ENCODE results near the gene FERMT2. TPM values are rescaled to one million over a fixed set of nuclear protein-coding genes. Genes with fewer than 3 reads are reported as not detected.

Gene FERMT2
- polyA plus RNA-seq, 1 donor from 2014 or later = not detected

DNA sequence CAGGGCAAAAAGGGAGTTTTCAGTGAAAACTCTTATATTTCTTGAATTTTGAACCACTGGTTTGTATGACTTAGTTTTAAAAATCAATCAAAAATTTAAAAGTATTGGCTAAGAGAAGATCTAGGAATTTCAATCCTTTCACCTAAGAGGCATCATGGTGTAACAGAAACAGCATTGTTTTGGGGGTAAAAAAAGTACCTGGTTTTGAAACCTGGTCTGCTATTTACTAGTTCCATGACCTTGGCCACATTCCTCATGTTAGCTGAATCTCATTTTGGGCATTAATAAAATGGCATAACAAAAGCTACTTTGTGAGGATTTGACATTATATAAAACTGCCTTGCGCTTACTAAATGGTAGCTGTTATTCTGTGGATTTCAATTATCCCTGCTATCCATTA, 142.7 kb downstream of the FERMT2 start:
- no peaks in the 10 kb centered on the region for H3K4me1 Mint-ChIP-seq

More for the DNA sequence above, 142.7 kb downstream of the FERMT2 start:
- H3K36me3 Mint-ChIP-seq = no peaks in the 10 kb centered on the region
- no peak overlapping the region for H3K4me3 Mint-ChIP-seq
- H3K27me3 Mint-ChIP-seq = peaks cover 2% of the 10 kb centered on the region
- H3K9me3 Mint-ChIP-seq = no peaks in the 10 kb centered on the region
- H3K27ac Mint-ChIP-seq = no peak overlapping the region

Other genes starting within 250 kb of the FERMT2 start
- 56.2 TPM for gene PSMC6, start 243.8 kb downstream of the FERMT2 start, polyA plus RNA-seq
- gene STYX, start 220.9 kb downstream of the FERMT2 start, polyA plus RNA-seq = 14.1 TPM
- 12.6 TPM for gene GNPNAT1, start 159.4 kb downstream of the FERMT2 start, polyA plus RNA-seq
- gene DDHD1, start 202.3 kb upstream of the FERMT2 start, polyA plus RNA-seq = 9.4 TPM

Measured in IgD-negative memory B cell (primary cell).